Activated CD4-positive, alpha-beta T cell treated with anti-CD3 and anti-CD28 coated beads, Interleukin-2, amount 10 ng/mL, durations not matched to agents 24 days and 14 days (primary cell): ENCODE measurements around the gene TAB2. TPM values are rescaled to one million over a fixed set of nuclear protein-coding genes. Genes with fewer than 3 reads are reported as not detected.

Experiments used
- DNase-seq: peaks from one replicate; pipeline ENCODE4 v3.0.0; 2022
- H3K27ac Mint-ChIP-seq: one replicate; pipeline ENCODE4 v1.8.0; 2022; ENCODE audit warnings: mild to moderate bottlenecking, mixed read lengths
- H3K27me3 Mint-ChIP-seq: one replicate; pipeline ENCODE4 v1.8.0; 2022; ENCODE audit warnings: mixed read lengths
- H3K36me3 Mint-ChIP-seq: one replicate; pipeline ENCODE4 v1.8.0; 2022; ENCODE audit warnings: low read depth, mild to moderate bottlenecking, mixed read lengths
- H3K4me1 Mint-ChIP-seq: one replicate; pipeline ENCODE4 v1.8.0; 2021; ENCODE audit warnings: mixed read lengths
- H3K4me3 Mint-ChIP-seq: one replicate; pipeline ENCODE4 v1.8.0; 2022; ENCODE audit warnings: mild to moderate bottlenecking, moderate library complexity, mixed read lengths
- H3K9me3 Mint-ChIP-seq: one replicate; pipeline ENCODE4 v1.8.0; 2021; ENCODE audit warnings: mixed read lengths
- intact Hi-C: fragments of 100-400 bp; cut with micrococcal nuclease; formaldehyde crosslinking; loops from one replicate; pipeline ENCODE4 v1.15.1; 2023
- total RNA-seq: library from RNA; stranded (reverse); gene quantifications from 2 replicates; pipeline ENCODE4 v1.2.3, GENCODE V29; 2022

TAB2 gene
- total RNA-seq, 1 donor from 2014 or later = 136 TPM

GRCh38 chr6:149403534-149403933, 86.0 kb downstream of the TAB2 start:
- intact Hi-C loops = no loop called here
- Mint-ChIP-seq H3K27ac (peak overlapping the region; percentile 78), H3K9me3 (no peaks in the 10 kb centered on the region), H3K4me1 (peaks cover 40% of the 10 kb centered on the region), H3K27me3 (no peaks in the 10 kb centered on the region), H3K4me3 (no peak overlapping the region), H3K36me3 (peaks cover 71% of the 10 kb centered on the region)
- DNase-seq = peak; percentile 53

- Mint-ChIP-seq H3K27ac (peak overlapping the region; percentile 87), H3K4me3 (no peak overlapping the region), H3K9me3 (no peaks in the 10 kb centered on the region), H3K4me1 (peaks cover 48% of the 10 kb centered on the region), H3K27me3 (no peaks in the 10 kb centered on the region), H3K36me3 (peaks cover 74% of the 10 kb centered on the region)
- DNase-seq = peak; percentile 48
- intact Hi-C loops = loop anchor here (5.0 kb wide), 1 partner anchor 39 kb away; no protein-coding TSS in a partner anchor
Observed at GRCh38 chr6:149405823-149406765, 88.6 kb downstream of the TAB2 start.

DNA sequence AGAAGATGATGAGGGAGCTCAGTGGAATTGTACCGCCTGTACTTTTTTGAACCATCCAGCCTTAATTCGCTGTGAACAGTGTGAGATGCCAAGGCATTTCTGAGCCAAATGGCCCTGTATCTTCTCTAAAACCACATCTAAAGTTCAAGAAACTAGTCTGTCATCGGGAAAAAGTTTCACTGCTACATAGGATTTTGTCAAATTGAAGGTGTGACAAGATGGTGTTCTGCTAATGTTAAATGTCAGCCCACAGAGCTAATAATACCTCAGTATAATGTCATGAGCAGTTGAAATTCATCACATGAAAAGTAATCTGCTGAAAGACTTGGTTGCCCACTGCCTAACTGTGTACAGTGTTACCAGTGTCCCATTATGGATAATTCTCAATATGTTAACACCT, 92.1 kb downstream of the TAB2 start:
- DNase-seq = peak; percentile 43
- Mint-ChIP-seq H3K9me3 (peaks cover under 1% of the 10 kb centered on the region), H3K4me3 (no peak overlapping the region), H3K36me3 (peaks cover 67% of the 10 kb centered on the region), H3K4me1 (peaks cover 32% of the 10 kb centered on the region), H3K27me3 (no peaks in the 10 kb centered on the region), H3K27ac (no peak overlapping the region)
- intact Hi-C loops = loop anchor here (5.0 kb wide), 1 partner anchor 42 kb away; no protein-coding TSS in a partner anchor

- no peak overlapping the region for H3K4me3 Mint-ChIP-seq
Observed at GRCh38 chr6:149410557-149410956, 93.0 kb downstream of the TAB2 start.

GRCh38 chr6:149414009-149414408, 96.5 kb downstream of the TAB2 start:
- Mint-ChIP-seq H3K27ac (peak overlapping the region; percentile 34), H3K9me3 (peaks cover 13% of the 10 kb centered on the region), H3K27me3 (no peaks in the 10 kb centered on the region), H3K36me3 (peaks cover 62% of the 10 kb centered on the region), H3K4me3 (no peak overlapping the region), H3K4me1 (peaks cover 31% of the 10 kb centered on the region)
- intact Hi-C loops = no loop called here
- DNase-seq = peak; percentile 51

More at GRCh38 chr6:149410557-149410956, 93.0 kb downstream of the TAB2 start:
- Mint-ChIP-seq H3K27me3 (no peaks in the 10 kb centered on the region), H3K36me3 (peaks cover 65% of the 10 kb centered on the region), H3K9me3 (peaks cover 7% of the 10 kb centered on the region), H3K4me1 (peaks cover 26% of the 10 kb centered on the region), H3K27ac (no peak overlapping the region)
- peak; percentile 52 for DNase-seq
- intact Hi-C loops = no loop called here

- Mint-ChIP-seq H3K27ac (no peak overlapping the region), H3K4me1 (peaks cover 31% of the 10 kb centered on the region), H3K4me3 (no peak overlapping the region), H3K36me3 (peaks cover 56% of the 10 kb centered on the region), H3K27me3 (no peaks in the 10 kb centered on the region), H3K9me3 (peaks cover 13% of the 10 kb centered on the region)
- DNase-seq = peak; percentile 40
- intact Hi-C loops = no loop called here
Observed at GRCh38 chr6:149414821-149415220, 97.3 kb downstream of the TAB2 start.

DNA sequence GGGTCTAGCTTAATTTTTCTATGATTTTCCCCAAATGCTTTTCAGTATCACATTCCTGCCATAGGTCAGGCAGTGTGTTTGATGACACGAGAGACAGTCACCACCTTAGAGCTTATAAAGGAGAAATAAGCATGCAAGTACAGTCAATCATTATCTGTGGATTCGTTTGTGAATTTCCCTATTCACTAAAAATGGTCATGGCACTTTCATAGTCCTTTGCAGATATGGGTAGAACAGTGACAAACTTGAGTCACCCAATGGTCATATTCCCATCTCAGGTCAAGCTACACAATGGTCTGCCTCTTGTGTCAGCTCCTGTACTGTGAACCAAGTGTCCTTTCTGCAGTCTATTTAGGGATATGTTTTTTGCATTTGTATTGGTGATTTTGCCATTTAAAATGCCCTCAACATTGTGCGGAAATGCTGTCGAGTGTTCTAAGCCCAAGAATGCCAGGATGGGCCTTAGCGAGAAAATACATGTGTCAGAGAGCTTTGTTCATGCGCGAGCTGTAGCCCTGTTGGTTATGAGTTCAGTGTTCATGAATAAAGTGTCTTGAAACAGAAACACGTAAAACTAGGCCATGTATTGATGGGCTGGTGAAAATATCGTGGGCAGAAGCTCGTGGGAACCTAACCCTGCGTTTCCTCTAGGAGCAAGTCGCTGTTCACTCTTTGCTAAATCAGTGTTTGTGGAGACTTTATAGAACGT, 102.3 kb downstream of the TAB2 start:
- Mint-ChIP-seq H3K36me3 (peaks cover 17% of the 10 kb centered on the region), H3K27me3 (no peaks in the 10 kb centered on the region), H3K9me3 (peaks cover 10% of the 10 kb centered on the region), H3K27ac (peak overlapping the region; percentile 11), H3K4me3 (no peak overlapping the region), H3K4me1 (peaks cover 23% of the 10 kb centered on the region)
- DNase-seq = peak; percentile 52
- intact Hi-C loops = no loop called here

- no peaks in the 10 kb centered on the region for H3K27me3 Mint-ChIP-seq
- intact Hi-C loops = no loop called here
- H3K27ac Mint-ChIP-seq = no peak overlapping the region
- DNase-seq = no peak
- peaks cover under 1% of the 10 kb centered on the region for H3K9me3 Mint-ChIP-seq
- peaks cover 16% of the 10 kb centered on the region for H3K4me1 Mint-ChIP-seq
- peaks cover 6% of the 10 kb centered on the region for H3K36me3 Mint-ChIP-seq
- no peak overlapping the region for H3K4me3 Mint-ChIP-seq
Observed at GRCh38 chr6:149421132-149421531, 103.6 kb downstream of the TAB2 start.

DNA sequence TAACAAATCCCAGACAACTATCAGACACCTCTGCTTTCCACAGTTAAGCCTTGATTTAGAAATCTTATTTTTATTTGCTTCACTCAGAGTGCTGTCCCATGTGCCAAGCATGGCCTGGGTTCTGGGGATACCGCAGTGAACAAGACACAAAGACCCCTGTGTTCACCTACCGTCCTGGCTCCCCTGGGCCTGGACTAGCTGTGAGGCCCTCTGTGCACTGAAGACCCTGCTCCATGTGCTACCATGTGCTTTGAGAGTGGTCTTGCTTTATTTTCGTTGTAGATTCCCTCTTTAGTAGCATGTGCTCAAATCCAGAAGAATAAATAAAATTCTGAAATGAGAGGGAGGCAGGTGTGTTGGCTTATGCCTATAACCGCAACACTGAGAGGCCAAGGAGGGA, 105.1 kb downstream of the TAB2 start:
- H3K9me3 Mint-ChIP-seq = no peaks in the 10 kb centered on the region
- H3K27ac Mint-ChIP-seq = no peak overlapping the region
- no peaks in the 10 kb centered on the region for H3K27me3 Mint-ChIP-seq
- DNase-seq = peak; percentile 53
- intact Hi-C loops = no loop called here
- H3K4me3 Mint-ChIP-seq = no peak overlapping the region
- H3K4me1 Mint-ChIP-seq = peaks cover 13% of the 10 kb centered on the region
- H3K36me3 Mint-ChIP-seq = peaks cover 2% of the 10 kb centered on the region

DNA sequence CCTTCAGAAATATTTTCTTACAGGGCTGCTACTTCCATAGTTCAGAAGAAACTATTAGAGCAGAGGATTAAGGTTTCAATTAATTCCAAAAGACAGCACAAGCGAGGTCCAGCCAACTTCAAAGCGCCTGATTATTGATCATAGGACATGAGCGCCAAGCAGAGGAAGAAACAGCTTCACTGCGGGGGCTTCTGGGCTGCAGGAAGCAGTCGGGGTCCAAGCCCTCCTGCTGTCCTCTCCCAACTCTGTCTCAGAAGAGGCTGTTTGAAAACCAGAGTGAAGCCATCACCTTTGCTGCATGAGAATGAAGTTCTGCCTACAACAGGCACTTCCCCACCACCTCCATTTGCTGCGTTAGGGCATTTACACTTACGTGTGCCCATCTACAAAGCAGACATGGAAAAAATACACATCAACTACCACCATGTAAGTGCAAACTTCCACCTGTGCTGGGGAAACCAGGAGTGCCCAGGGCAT, 106.5 kb downstream of the TAB2 start:
- no peak for DNase-seq
- Mint-ChIP-seq H3K27ac (no peak overlapping the region), H3K9me3 (no peaks in the 10 kb centered on the region), H3K4me1 (peaks cover 17% of the 10 kb centered on the region), H3K36me3 (peaks cover 4% of the 10 kb centered on the region), H3K27me3 (no peaks in the 10 kb centered on the region), H3K4me3 (no peak overlapping the region)
- intact Hi-C loops = no loop called here

DNA sequence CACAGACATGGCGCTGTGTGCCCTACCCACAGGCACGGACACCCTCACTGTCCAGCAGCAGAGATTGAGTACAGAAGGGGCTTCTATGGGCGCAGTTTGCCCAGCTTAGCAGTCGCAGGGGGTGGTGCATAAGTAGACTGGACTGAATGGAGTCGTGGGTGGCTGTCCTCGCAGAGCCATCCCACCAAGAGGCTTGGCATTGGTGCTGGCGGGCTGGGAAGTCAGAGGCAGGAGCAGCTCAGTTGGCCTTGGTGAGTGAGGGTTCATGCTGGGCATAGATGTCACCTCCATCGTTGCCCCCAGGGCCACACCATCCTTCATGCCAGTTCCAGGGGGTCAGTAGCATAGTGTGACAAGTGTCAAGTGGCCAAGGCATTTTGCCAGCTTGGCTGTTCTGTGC, 107.7 kb downstream of the TAB2 start:
- no peaks in the 10 kb centered on the region for H3K27me3 Mint-ChIP-seq
- intact Hi-C loops = no loop called here
- H3K4me1 Mint-ChIP-seq = peaks cover 17% of the 10 kb centered on the region
- H3K36me3 Mint-ChIP-seq = peaks cover 4% of the 10 kb centered on the region
- H3K4me3 Mint-ChIP-seq = no peak overlapping the region
- no peak for DNase-seq
- no peak overlapping the region for H3K27ac Mint-ChIP-seq
- no peaks in the 10 kb centered on the region for H3K9me3 Mint-ChIP-seq

- intact Hi-C loops = no loop called here
- Mint-ChIP-seq H3K27ac (no peak overlapping the region), H3K27me3 (no peaks in the 10 kb centered on the region), H3K9me3 (no peaks in the 10 kb centered on the region), H3K4me1 (peaks cover 13% of the 10 kb centered on the region), H3K36me3 (peaks cover 4% of the 10 kb centered on the region), H3K4me3 (no peak overlapping the region)
- no peak for DNase-seq
Observed at GRCh38 chr6:149425754-149426153, 108.2 kb downstream of the TAB2 start.

DNA sequence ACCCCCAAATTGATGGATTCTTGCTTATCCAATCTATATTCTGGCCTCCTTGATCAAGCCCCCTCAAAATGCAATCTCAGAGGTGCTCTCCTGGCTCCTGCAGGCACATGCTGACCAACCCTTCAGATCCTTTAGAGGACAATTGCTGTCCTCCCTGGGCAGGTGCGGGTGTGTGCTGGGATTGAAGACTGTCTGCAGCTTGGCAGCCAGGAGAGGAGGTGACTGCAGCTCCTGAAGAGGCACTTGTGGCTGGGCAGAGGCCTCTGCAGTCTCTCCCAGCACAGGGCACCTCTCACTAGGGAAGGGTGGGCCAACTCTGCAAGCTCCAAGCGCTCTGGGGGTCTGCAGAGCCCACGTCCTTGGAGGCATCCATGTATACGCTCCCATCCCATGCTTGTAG, 111.1 kb downstream of the TAB2 start:
- no peak for DNase-seq
- Mint-ChIP-seq H3K27ac (peak overlapping the region; percentile 10), H3K4me1 (peaks cover 16% of the 10 kb centered on the region), H3K9me3 (no peaks in the 10 kb centered on the region), H3K27me3 (no peaks in the 10 kb centered on the region), H3K4me3 (no peak overlapping the region), H3K36me3 (peaks cover 4% of the 10 kb centered on the region)
- intact Hi-C loops = no loop called here
